Cardiac muscle cell (in vitro differentiated cells and primary cell): Measurements from ENCODE around the gene C17orf50. TPM values are rescaled to one million over a fixed set of nuclear protein-coding genes. Genes with fewer than 3 reads are reported as not detected.

Source experiments
- DNase-seq, 2 donors: peaks; one replicate each; pipeline versions ENCODE4 v3.0.0 to v3.0.0-alpha.2; 2010 to 2017; ENCODE audit warnings: low read depth in 1 of 2, low spot score in 1 of 2
- H3K27ac ChIP-seq: fragments of 200-600 bp; sonication (generic); 2 replicates; pipeline ENCODE4 v1.5.1; 2016
- H3K27me3 ChIP-seq: fragments of 200-600 bp; sonication (generic); 2 replicates; pipeline ENCODE4 v1.6.0; 2016; ENCODE audit warnings: control low read depth
- H3K36me3 ChIP-seq: fragments of 200-600 bp; sonication (generic); 2 replicates; pipeline ENCODE4 v1.5.1; 2016; ENCODE audit warnings: control low read depth
- H3K4me1 ChIP-seq: fragments of 200-600 bp; sonication (generic); 2 replicates; pipeline ENCODE4 v1.8.1; 2017; ENCODE audit warnings: low read depth, mild to moderate bottlenecking, mixed run types
- H3K4me3 ChIP-seq: fragments of 200-600 bp; sonication (generic); 2 replicates; pipeline ENCODE4 v1.5.1; 2016; ENCODE audit warnings: mild to moderate bottlenecking
- H3K9me3 ChIP-seq: fragments of 200-600 bp; sonication (generic); 2 replicates; pipeline ENCODE4 v1.5.1; 2017; ENCODE audit warnings: low read depth, mild to moderate bottlenecking, control low read depth
- polyA plus RNA-seq: library from polyadenylated mRNA; unstranded; fragments of >200 nt; fragmentation: Nextera tagmentation; extraction: Ambion mirVana; gene quantifications from 2 replicates; pipeline ENCODE4 v1.2.1, GENCODE V29; 2016
- total RNA-seq: library from RNA; depleted of rRNA; stranded (reverse); fragments of >200 nt; gene quantifications from 2 replicates; pipeline ENCODE4 v1.2.3, GENCODE V29; 2016
- TF ChIP-seq, protein P1 (sequence below): IDR thresholded peaks from 2 replicates; pipeline ENCODE4 v1.5.1; 2012; ENCODE audit warnings: low read depth, mild to moderate bottlenecking, low read length

Gene C17orf50
- total and polyA plus RNA-seq, 2 experiments from 2014 or later = 0.74 to 1.2 TPM

DNA sequence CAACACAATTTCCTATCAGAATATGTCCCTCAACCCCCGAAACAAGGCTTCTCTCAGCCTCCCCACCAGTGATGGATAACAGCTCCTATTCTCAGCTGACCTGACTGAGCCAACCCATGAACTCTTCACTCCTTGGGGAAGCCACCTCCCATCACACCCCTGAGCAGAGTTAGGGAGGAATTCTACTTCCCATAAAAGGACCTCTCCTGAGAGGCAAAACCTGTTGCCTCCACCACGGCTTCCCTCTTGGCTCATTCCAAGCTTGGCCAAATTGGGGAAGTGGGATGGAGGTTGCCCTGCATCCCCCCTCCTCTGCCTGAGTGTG is 34.9 kb upstream of the C17orf50 start:
- H3K27ac ChIP-seq = peak overlapping the region; percentile 94
- DNase-seq = peak in 1 of 2 donors; percentile 32

DNA sequence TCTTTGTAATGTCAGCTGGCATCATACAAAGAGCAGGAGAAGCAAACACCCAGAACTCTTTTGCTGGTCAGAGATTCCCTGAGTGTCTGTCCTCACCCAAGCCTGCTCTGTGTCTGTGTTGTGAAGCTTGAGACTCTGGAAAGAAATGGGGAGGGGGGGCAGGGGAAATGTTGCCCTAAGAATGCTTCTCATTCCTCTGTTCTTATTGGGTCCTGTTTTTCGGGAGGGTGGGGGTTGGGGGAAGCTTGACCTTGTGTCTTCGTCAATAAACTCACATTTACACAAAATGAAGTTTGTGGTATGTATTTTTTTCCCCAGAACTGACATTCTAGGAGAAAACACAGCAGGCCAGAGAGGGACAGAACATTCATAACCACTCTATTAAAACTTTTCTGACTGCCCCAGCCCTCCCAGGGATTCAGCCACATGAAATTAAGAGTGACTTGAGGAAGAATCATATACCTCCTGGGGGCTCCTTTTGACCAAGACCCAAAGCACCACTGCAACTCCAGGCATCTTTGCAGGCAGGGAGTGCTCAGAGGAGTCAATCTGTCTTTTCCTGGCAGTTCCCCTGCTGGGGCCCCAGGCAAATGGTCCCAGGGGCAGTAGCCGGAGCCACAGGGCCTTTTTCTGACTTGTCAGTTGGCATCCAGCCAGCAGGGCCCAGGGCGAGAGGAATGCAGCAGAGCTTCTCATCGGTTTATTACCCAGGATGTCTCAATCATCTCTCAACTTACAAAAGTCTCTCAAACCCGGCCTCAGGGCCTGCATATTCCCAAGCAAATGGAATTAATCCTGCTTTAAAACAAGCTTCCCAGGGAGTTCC is 34.3 kb upstream of the C17orf50 start:
- H3K27ac ChIP-seq = peak overlapping the region; percentile 94
- peak; percentile 89 to 95 for DNase-seq

More for the DNA sequence above, 34.9 kb upstream of the C17orf50 start:
- H3K27me3 ChIP-seq = no peaks in the 10 kb centered on the region
- H3K36me3 ChIP-seq = no peaks in the 10 kb centered on the region
- H3K4me3 ChIP-seq = no peak overlapping the region
- peaks cover 62% of the 10 kb centered on the region for H3K4me1 ChIP-seq
- TF ChIP-seq, protein P1, sequence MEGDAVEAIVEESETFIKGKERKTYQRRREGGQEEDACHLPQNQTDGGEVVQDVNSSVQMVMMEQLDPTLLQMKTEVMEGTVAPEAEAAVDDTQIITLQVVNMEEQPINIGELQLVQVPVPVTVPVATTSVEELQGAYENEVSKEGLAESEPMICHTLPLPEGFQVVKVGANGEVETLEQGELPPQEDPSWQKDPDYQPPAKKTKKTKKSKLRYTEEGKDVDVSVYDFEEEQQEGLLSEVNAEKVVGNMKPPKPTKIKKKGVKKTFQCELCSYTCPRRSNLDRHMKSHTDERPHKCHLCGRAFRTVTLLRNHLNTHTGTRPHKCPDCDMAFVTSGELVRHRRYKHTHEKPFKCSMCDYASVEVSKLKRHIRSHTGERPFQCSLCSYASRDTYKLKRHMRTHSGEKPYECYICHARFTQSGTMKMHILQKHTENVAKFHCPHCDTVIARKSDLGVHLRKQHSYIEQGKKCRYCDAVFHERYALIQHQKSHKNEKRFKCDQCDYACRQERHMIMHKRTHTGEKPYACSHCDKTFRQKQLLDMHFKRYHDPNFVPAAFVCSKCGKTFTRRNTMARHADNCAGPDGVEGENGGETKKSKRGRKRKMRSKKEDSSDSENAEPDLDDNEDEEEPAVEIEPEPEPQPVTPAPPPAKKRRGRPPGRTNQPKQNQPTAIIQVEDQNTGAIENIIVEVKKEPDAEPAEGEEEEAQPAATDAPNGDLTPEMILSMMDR = no peak
- H3K9me3 ChIP-seq = no peaks in the 10 kb centered on the region

DNA sequence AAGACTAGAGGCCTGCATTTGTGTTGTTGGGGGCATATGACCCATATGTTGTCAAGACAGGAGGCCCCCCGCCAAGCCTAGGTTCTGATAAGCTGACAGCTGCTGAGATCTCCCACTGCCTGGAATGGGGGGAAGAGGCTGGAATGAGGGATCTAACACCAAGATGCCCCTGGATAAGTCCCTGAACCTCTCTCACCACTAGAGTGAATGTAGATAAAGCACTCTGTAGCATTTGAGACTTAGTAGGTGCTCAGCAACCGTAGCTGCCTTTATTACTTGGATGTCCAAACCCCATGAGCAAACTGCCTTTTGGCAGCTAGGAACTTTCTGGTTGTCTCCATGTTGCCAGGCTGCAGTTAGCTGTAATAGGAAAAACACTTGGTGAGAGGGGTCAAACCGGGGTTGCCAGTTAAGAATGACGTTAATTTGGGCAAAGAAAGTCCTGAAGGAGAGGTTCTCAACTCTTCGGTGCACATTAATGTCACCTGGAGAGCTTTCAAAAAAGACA is 33.7 kb upstream of the C17orf50 start:
- TF ChIP-seq, protein P1 = no peak
- Histone ChIP-seq H3K9me3 (no peaks in the 10 kb centered on the region), H3K4me1 (peaks cover 67% of the 10 kb centered on the region), H3K36me3 (no peaks in the 10 kb centered on the region), H3K27ac (peak overlapping the region; percentile 94), H3K4me3 (no peak overlapping the region), H3K27me3 (no peaks in the 10 kb centered on the region)
- peak in 1 of 2 donors; percentile 53 for DNase-seq

More for the DNA sequence above, 34.3 kb upstream of the C17orf50 start:
- H3K4me1 ChIP-seq = peaks cover 67% of the 10 kb centered on the region
- TF ChIP-seq, protein P1 = no peak
- no peaks in the 10 kb centered on the region for H3K27me3 ChIP-seq
- H3K4me3 ChIP-seq = no peak overlapping the region
- no peaks in the 10 kb centered on the region for H3K36me3 ChIP-seq
- no peaks in the 10 kb centered on the region for H3K9me3 ChIP-seq

DNA sequence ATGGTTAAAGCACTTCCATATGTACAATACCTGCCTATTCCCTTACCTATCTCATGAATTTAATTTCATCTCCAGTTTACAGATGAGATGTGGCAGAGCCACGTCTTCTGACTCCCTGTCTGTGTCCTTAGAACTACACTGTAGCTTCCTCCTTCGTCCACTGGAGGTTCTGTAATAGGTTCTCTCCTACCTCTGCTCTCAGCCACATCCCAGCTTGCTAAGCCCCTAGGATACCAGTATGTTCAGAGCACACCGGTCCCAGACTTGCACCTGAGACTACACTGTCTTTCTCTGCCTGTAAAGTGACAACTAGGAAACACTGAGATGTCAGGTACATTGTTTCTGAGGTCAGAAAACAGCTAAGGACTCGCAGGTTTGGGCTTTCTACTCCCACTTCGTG is 33.1 kb upstream of the C17orf50 start:
- peak overlapping the region; percentile 94 for H3K27ac ChIP-seq
- no peak for DNase-seq

DNA sequence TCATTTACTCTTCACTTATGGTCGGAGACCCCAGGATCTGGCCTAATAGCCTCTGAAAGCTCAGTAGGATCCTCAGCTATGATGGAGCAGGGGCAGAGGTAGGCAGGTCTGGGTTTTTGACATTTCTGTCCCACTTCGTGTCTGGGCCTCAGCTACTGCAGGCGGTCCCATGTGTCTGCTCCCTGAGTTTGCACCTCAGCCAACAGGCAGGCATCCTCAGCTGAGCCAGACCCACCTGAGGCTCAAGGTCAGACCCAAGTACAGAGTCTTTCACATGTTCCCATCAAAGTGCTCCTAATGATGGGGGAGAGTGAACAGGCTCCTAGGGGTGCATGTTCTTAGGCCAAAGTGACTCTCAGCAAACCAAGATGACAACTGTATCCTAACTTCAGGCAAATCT is 32.1 kb upstream of the C17orf50 start:
- Histone ChIP-seq H3K4me3 (no peak overlapping the region), H3K4me1 (peaks cover 62% of the 10 kb centered on the region), H3K27me3 (no peaks in the 10 kb centered on the region), H3K27ac (no peak overlapping the region), H3K36me3 (no peaks in the 10 kb centered on the region), H3K9me3 (no peaks in the 10 kb centered on the region)
- DNase-seq = no peak
- TF ChIP-seq, protein P1 = no peak

More for the DNA sequence above, 33.1 kb upstream of the C17orf50 start:
- Histone ChIP-seq H3K4me1 (peaks cover 67% of the 10 kb centered on the region), H3K9me3 (no peaks in the 10 kb centered on the region), H3K27me3 (no peaks in the 10 kb centered on the region), H3K4me3 (no peak overlapping the region), H3K36me3 (no peaks in the 10 kb centered on the region)
- TF ChIP-seq, protein P1 = no peak
